MM.1S (cell line): ENCODE results near the gene FNDC11.

ENCODE experiments used
- DNase-seq: peaks from one replicate; pipeline ENCODE4 v3.0.0-alpha.2; 2015
- H2AFZ ChIP-seq: fragments of 300-600 bp; sonication (generic); 2 replicates; pipeline ENCODE4 v1.6.0; 2016; ENCODE audit warnings: antibody characterized with exemption, low read length
- H3F3A ChIP-seq: fragments of 300-600 bp; sonication (generic); 2 replicates; pipeline ENCODE4 v1.6.1; 2016; ENCODE audit warnings: mild to moderate bottlenecking, antibody characterized with exemption, low read length, moderate library complexity, mixed read lengths; ENCODE audit not compliant: insufficient read depth
- H3K27ac ChIP-seq: fragments of 300-600 bp; sonication (generic); 2 replicates; pipeline ENCODE4 v1.5.1; 2016; ENCODE audit warnings: mild to moderate bottlenecking, low read length
- H3K27me3 ChIP-seq: fragments of 300-600 bp; sonication (generic); replicated peaks from 2 replicates; pipeline ENCODE4 v1.6.0; 2016; ENCODE audit warnings: low read length; ENCODE audit not compliant: insufficient read depth
- H3K36me3 ChIP-seq: fragments of 300-600 bp; sonication (generic); replicated peaks from 2 replicates; pipeline ENCODE4 v1.6.1; 2016; ENCODE audit warnings: mild to moderate bottlenecking, low read length, mixed read lengths; ENCODE audit not compliant: insufficient read depth
- H3K4me1 ChIP-seq: fragments of 300-600 bp; sonication (generic); 2 replicates; pipeline ENCODE4 v1.6.1; 2016; ENCODE audit warnings: low read length, mixed read lengths
- H3K4me2 ChIP-seq: fragments of 300-600 bp; sonication (generic); 2 replicates; pipeline ENCODE4 v1.6.0; 2016; ENCODE audit warnings: low read depth, low read length
- H3K4me3 ChIP-seq: fragments of 300-600 bp; sonication (generic); 2 replicates; pipeline ENCODE4 v1.5.1; 2016; ENCODE audit warnings: low read length, mixed read lengths
- H3K79me2 ChIP-seq: fragments of 300-600 bp; sonication (generic); 2 replicates; pipeline ENCODE4 v1.6.1; 2016; ENCODE audit warnings: mixed run types, low read length, mixed read lengths
- H3K9ac ChIP-seq: fragments of 300-600 bp; sonication (generic); 2 replicates; pipeline ENCODE4 v1.6.1; 2016; ENCODE audit warnings: low read length, mixed read lengths
- H3K9me2 ChIP-seq: fragments of 300-600 bp; sonication (generic); replicated peaks from 2 replicates; pipeline ENCODE4 v1.6.1; 2016; ENCODE audit warnings: mild to moderate bottlenecking, low read length, mixed read lengths; ENCODE audit not compliant: insufficient read depth
- H3K9me3 ChIP-seq: fragments of 300-600 bp; sonication (generic); replicated peaks from 2 replicates; pipeline ENCODE4 v1.6.1; 2016; ENCODE audit warnings: mild to moderate bottlenecking, low read length, mixed read lengths; ENCODE audit not compliant: insufficient read depth
- H4K20me1 ChIP-seq: fragments of 300-600 bp; sonication (generic); 2 replicates; pipeline ENCODE4 v1.6.1; 2016; ENCODE audit warnings: mild to moderate bottlenecking, low read length, moderate library complexity, mixed read lengths; ENCODE audit not compliant: insufficient read depth
- EZH2 ChIP-seq: fragments of 300-600 bp; sonication (generic); optimal IDR thresholded peaks from 2 replicates; pipeline ENCODE3; 2017; ENCODE audit warnings: low read depth, mild to moderate bottlenecking, antibody characterized with exemption, low read length, mixed read lengths
- EZH2phosphoT487 ChIP-seq: fragments of 300-600 bp; sonication (generic); IDR thresholded peaks from 2 replicates; pipeline ENCODE4 v1.6.1; 2018; ENCODE audit warnings: antibody characterized with exemption, low read length
- TF ChIP-seq, protein P1 (sequence below): fragments of 300-600 bp; sonication (generic); IDR thresholded peaks from 2 replicates; pipeline ENCODE4 v1.5.1; 2016; ENCODE audit warnings: antibody characterized with exemption, low read length, mixed read lengths

Gene FNDC11

DNA sequence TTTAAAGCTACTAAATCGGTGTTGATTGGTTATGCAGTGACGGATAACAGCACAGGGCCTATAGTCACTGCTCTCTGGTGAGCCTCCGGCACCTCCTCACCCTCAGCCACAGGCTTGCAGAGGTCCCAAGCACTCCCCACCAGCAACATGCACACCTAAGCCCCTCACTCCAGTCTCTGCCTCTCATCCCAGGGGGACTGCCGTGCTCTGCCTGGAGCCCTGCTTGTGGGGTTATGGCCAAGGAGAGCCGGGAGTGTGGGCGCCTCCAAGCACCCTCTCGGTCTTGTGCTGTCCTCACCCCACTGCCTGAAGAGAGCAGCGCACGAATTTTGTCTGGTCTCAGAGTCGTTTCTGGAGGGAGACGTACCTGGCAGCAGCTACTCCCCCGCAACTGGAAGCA, 48.2 kb upstream of the FNDC11 start:
- Histone ChIP-seq H3F3A (no peaks in the 10 kb centered on the region), H3K27me3 (peaks cover 82% of the 10 kb centered on the region), H3K4me3 (no peak overlapping the region), H3K27ac (no peak overlapping the region), H3K36me3 (no peaks in the 10 kb centered on the region), H4K20me1 (no peaks in the 10 kb centered on the region), H2AFZ (no peak overlapping the region), H3K4me1 (peaks cover 8% of the 10 kb centered on the region), H3K9ac (no peak overlapping the region), H3K9me3 (no peaks in the 10 kb centered on the region), H3K9me2 (no peaks in the 10 kb centered on the region), H3K79me2 (no peaks in the 10 kb centered on the region), H3K4me2 (no peak overlapping the region)
- no peak for TF ChIP-seq EZH2
- TF ChIP-seq, protein P1, sequence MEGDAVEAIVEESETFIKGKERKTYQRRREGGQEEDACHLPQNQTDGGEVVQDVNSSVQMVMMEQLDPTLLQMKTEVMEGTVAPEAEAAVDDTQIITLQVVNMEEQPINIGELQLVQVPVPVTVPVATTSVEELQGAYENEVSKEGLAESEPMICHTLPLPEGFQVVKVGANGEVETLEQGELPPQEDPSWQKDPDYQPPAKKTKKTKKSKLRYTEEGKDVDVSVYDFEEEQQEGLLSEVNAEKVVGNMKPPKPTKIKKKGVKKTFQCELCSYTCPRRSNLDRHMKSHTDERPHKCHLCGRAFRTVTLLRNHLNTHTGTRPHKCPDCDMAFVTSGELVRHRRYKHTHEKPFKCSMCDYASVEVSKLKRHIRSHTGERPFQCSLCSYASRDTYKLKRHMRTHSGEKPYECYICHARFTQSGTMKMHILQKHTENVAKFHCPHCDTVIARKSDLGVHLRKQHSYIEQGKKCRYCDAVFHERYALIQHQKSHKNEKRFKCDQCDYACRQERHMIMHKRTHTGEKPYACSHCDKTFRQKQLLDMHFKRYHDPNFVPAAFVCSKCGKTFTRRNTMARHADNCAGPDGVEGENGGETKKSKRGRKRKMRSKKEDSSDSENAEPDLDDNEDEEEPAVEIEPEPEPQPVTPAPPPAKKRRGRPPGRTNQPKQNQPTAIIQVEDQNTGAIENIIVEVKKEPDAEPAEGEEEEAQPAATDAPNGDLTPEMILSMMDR, result no peak
- no peak for TF ChIP-seq EZH2phosphoT487
- no peak for DNase-seq

DNA sequence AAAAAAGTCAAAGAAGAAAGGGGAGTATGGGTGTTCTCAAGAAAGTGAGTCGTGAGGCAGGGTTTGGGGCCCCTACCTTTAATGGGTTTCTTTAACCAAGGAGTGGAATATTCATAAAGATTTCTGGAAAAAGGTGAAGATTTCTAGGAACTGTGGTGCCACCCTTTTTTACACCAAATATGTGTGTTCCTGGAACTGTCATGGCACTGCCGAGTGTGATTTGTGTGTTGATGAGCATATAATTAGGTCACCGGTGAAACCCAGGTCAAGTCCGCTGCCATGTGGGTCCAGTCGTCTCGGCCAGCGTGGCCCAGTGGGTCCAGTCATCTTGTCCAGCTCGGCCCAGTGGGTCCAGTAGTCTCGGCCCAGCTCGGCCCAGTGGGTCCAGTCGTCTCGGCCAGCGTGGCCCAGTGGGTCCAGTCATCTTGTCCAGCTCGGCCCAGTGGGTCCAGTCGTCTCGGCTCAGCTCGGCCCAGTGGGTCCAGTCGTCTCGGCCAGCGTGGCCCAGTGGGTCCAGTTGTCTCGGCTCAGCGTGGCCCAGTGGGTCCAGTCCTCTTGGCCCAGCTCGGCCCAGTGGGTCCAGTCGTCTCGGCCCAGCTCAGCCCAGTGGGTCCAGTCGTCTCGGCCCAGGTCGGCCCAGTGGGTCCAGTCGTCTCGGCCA, 46.7 kb upstream of the FNDC11 start:
- no peak overlapping the region for H3K9ac ChIP-seq
- no peak overlapping the region for H3K4me2 ChIP-seq
- no peaks in the 10 kb centered on the region for H4K20me1 ChIP-seq
- no peak for DNase-seq
- TF ChIP-seq EZH2phosphoT487, result no peak
- H3F3A ChIP-seq, result no peaks in the 10 kb centered on the region
- no peak overlapping the region for H3K27ac ChIP-seq
- no peaks in the 10 kb centered on the region for H3K9me3 ChIP-seq
- peaks cover 97% of the 10 kb centered on the region for H3K27me3 ChIP-seq
- H3K4me1 ChIP-seq, result peaks cover 4% of the 10 kb centered on the region
- no peaks in the 10 kb centered on the region for H3K9me2 ChIP-seq
- H3K79me2 ChIP-seq, result no peaks in the 10 kb centered on the region
- H2AFZ ChIP-seq, result no peak overlapping the region
- H3K36me3 ChIP-seq, result no peaks in the 10 kb centered on the region
- H3K4me3 ChIP-seq, result no peak overlapping the region

DNA sequence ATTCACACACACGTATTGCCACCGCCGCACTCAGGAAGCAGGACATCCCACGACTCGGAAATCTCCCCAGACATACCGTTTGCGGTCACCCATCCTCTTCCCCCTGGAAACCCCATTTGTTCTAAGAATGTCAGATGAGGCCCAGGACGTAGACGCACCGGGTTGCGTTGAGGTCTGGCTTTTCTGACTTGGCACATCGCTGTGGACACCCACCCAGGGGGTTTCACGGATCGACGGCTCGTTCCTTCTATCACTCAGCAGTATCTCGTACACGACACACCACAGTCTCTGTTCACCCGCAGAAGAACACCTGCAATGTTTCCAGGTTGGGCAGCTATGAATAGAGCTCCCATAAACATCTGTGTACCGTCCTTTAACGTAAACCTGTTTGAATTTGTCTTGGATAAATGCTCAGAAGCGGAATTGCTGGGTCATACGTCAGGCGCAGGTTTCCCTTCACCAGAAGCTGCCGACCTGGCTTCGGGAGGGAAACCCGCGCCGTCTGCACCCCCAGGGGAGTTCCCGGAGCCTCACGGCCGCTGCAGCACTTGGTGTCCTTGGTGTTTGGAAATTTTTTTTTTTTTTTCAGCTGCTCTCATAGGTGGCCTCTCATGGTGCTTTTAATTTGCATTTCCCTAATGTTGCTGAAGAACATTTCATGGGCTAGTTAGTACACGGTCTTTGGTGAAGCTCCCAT, 45.7 kb upstream of the FNDC11 start:
- no peaks in the 10 kb centered on the region for H3K9me2 ChIP-seq
- no peaks in the 10 kb centered on the region for H3K36me3 ChIP-seq
- no peak overlapping the region; the same call in 1 of the 2 replicates for H3K4me2 ChIP-seq
- no peak overlapping the region for H3K4me3 ChIP-seq
- no peak for TF ChIP-seq EZH2
- TF ChIP-seq, protein P1, result no peak
- TF ChIP-seq EZH2phosphoT487, result no peak
- no peaks in the 10 kb centered on the region for H3K9me3 ChIP-seq
- no peak overlapping the region for H3K27ac ChIP-seq
- no peak overlapping the region for H3K9ac ChIP-seq
- H2AFZ ChIP-seq, result no peak overlapping the region
- no peaks in the 10 kb centered on the region for H3K79me2 ChIP-seq
- peaks cover 100% of the 10 kb centered on the region for H3K27me3 ChIP-seq
- H4K20me1 ChIP-seq, result no peaks in the 10 kb centered on the region
- no peaks in the 10 kb centered on the region for H3K4me1 ChIP-seq
- DNase-seq, result no peak
- H3F3A ChIP-seq, result no peaks in the 10 kb centered on the region

DNA sequence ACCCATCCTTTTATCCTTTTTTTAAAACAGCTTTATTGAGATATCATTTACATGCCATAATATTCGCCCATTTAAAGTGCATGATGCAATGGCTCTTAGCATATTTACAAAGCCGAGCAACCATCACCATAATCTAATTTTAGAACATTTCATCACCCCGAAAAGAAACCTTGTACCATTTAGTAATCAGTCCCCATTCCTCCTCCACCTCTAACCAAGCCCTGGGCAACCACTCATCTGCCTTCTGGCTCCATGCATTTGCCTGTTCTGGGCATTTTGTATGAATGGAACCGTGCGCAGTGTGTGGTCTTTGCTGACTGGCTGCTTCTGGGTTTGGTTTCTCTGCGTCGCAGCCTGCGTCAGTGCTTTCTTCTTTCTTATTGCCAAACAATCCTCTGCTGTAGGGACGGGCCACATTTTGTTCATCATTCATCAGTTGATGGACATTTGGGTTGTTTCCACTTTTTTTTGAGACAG, 44.8 kb upstream of the FNDC11 start:
- no peak overlapping the region for H3K9ac ChIP-seq
- no peak overlapping the region for H3K27ac ChIP-seq
- no peak overlapping the region for H2AFZ ChIP-seq
- no peaks in the 10 kb centered on the region for H3K9me2 ChIP-seq
- H3K4me1 ChIP-seq, result no peaks in the 10 kb centered on the region
- no peak overlapping the region for H3K4me2 ChIP-seq
- H3K4me3 ChIP-seq, result no peak overlapping the region
- no peak for DNase-seq
- H4K20me1 ChIP-seq, result no peaks in the 10 kb centered on the region
- no peaks in the 10 kb centered on the region for H3K79me2 ChIP-seq
- H3F3A ChIP-seq, result no peaks in the 10 kb centered on the region
- TF ChIP-seq, protein P1, result no peak
- no peak for TF ChIP-seq EZH2
- no peak for TF ChIP-seq EZH2phosphoT487
- H3K27me3 ChIP-seq, result peaks cover 100% of the 10 kb centered on the region
- H3K36me3 ChIP-seq, result no peaks in the 10 kb centered on the region
- no peaks in the 10 kb centered on the region for H3K9me3 ChIP-seq
